ENCODE results near the gene UHRF2. TPM values are rescaled to one million over a fixed set of nuclear protein-coding genes. Genes with fewer than 3 reads are reported as not detected.

Gene UHRF2
- total and polyA plus RNA-seq, 9 donors = 27.2 to 63.3 (median 46.3) TPM

DNA sequence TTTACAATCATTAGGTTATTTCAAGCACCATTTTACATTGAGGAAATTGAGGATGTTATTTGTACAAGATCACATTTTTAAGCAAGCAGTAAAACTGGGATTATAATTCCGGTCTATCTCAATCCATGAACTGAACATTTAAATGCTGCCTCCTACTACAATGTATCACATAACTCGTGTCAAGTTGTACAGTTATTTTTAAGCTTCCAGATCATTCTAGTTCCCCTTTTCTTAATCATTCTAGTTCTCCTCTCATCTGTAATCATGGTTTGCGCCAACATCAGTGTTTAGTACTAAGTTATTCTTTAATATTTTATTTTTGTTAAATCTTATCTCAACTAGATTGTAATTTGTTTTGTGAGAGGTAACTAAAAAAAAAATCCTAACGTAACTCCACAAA, 2.4 kb upstream of the UHRF2 start:
- DNase-seq = no peak
- 90 to 93% (median 91%) methylated on average over 4 of the region's 4 CpGs for WGBS, 3 donors
- no peaks in the 10 kb centered on the region for H3K9me3 ChIP-seq
- intact Hi-C loops (cut with DNase I) = loop anchor here (5.0 to 10.0 kb wide), 4 partner anchors 264 to 403 kb away; partner anchors contain the start of gene KDM4C (in 1 of the 4)
- no peak for TF ChIP-seq EP300 (IDR thresholded peaks at IDR 0.05)
- no peak for TF ChIP-seq POLR2A (IDR thresholded peaks at IDR 0.05)
- no peak for TF ChIP-seq CTCF (IDR thresholded peaks at IDR 0.05)
- no peak overlapping the region for H3K4me3 ChIP-seq
- H3K36me3 ChIP-seq = no peaks in the 10 kb centered on the region
- peaks cover 4% of the 10 kb centered on the region for H3K4me1 ChIP-seq (ENCODE audit: insufficient read depth)
- H3K27me3 ChIP-seq = no peaks in the 10 kb centered on the region
- H3K27ac ChIP-seq = no peak overlapping the region

DNA sequence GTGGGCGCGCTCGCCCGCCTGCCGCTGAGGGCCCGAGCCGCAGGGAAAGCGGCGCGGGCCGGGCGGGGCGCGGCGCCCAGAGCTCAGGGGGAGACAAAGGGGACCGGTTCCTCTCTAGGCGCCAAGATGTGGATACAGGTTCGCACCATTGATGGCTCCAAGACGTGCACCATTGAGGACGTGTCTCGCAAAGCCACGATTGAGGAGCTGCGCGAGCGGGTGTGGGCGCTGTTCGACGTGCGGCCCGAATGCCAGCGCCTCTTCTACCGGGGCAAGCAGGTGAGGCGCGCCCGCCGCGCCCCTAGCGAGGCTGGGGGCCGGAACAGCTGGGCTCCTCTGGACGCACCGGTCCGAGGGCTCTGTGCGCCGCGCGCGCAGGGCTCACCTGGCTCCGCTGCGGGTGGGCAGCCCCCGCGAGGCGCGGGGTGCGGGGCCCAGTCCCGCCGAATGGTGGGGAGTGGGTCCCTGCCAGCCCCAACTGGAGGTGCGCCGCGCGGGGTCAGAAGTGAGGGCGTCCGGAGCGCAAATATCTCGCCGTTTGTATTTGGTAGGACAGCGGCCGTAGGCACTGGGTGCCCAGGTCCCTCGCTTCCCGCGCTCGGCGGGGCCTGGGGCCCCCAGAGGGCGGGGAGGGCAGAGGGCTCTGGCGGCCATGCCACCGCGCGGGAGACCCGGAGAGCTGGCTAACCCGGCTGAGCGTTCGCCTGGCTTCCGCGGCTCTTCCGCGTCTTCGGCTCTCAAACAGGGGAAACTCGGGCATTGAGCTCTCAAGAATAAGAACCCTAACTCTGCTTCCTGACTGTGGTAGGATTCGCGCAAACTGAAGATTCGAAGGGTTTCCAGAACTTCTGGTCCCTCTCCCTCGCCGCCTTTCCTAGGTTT, 607 bp downstream of the UHRF2 start:
- Histone ChIP-seq H3K27ac (peak overlapping the region; percentile 69 to 97), H3K4me3 (peak overlapping the region; percentile 82), H3K36me3 (no peaks in the 10 kb centered on the region), H3K4me1 (ENCODE audit: insufficient read depth) (peaks cover 9% of the 10 kb centered on the region), H3K9me3 (no peaks in the 10 kb centered on the region), H3K27me3 (no peaks in the 10 kb centered on the region)
- intact Hi-C loops (cut with DNase I) = loop anchor here (2.0 to 10.0 kb wide), 5 partner anchors 261 to 406 kb away; partner anchors contain the start of gene KDM4C (in 1 of the 4)
- 0 to 1% (median 0%) methylated on average over 77 to 92 of the region's 92 CpGs for WGBS, 3 donors
- DNase-seq = no peak
- TF ChIP-seq POLR2A (IDR thresholded peaks at IDR 0.05) (no peak), EP300 (IDR thresholded peaks at IDR 0.05) (no peak), CTCF (IDR thresholded peaks at IDR 0.05) (no peak)

DNA sequence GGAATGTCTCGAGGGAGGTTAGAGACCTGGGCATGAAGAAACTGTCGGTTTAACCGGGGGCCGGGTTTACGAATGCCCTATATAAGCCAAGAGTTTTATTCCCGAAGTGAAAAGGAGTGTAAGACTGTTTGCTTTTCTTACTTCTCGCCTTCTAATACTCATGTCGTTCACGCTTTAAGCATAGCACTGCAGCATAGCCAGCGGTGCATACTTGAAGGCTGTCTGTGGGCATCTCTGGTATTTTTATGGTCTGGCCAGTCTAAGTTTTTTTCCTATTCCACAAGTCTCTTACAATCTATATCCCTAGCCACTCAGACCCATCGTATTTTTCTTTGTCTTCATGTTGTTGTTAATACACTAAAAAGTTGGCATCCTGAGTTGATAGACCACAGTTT, 1.2 kb downstream of the UHRF2 start:
- peak overlapping the region; percentile 69 to 97 for H3K27ac ChIP-seq
- peaks cover 9% of the 10 kb centered on the region for H3K4me1 ChIP-seq (ENCODE audit: insufficient read depth)
- H3K27me3 ChIP-seq = no peaks in the 10 kb centered on the region
- TF ChIP-seq CTCF (IDR thresholded peaks at IDR 0.05) = no peak
- no peak for TF ChIP-seq EP300 (IDR thresholded peaks at IDR 0.05)
- TF ChIP-seq POLR2A (IDR thresholded peaks at IDR 0.05) = no peak
- H3K9me3 ChIP-seq = no peaks in the 10 kb centered on the region
- 1% methylated on average over 11 of the region's 11 CpGs for WGBS, 3 donors
- intact Hi-C loops (cut with DNase I) = loop anchor here (5.0 to 10.0 kb wide), 4 partner anchors 261 to 407 kb away; partner anchors contain the start of gene KDM4C (in 1 of the 4)
- no peak for DNase-seq
- peak overlapping the region; percentile 82 for H3K4me3 ChIP-seq
- H3K36me3 ChIP-seq = no peaks in the 10 kb centered on the region

DNA sequence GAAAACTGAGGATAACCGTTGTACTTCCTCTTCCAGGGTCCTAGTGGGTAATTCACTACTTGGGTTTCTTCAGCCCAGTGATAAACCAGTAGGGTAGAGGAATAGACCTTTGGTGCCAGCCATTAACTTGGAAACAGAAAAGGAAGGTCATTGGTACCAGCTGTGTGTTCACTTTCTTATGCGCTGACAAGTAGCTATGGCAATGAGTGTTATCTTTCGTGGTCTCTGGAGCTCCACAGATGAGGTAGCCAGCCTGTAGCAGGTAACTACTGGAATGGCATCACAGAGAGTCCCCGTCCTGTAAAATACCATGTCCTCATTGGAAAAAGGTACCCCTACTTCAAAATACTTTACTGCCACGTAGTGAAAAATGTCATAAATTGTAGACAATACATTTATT, 2.3 kb downstream of the UHRF2 start:
- no peaks in the 10 kb centered on the region for H3K27me3 ChIP-seq
- 71 to 72% (median 71%) methylated on average over 5 of the region's 5 CpGs for WGBS, 3 donors
- no peak overlapping the region for H3K27ac ChIP-seq
- intact Hi-C loops (cut with DNase I) = loop anchor here in 2 of 4 donors (10.0 kb wide), 2 partner anchors 260 to 270 kb away; no protein-coding TSS in a partner anchor
- no peaks in the 10 kb centered on the region for H3K9me3 ChIP-seq
- no peaks in the 10 kb centered on the region for H3K36me3 ChIP-seq
- DNase-seq = no peak
- H3K4me1 ChIP-seq (ENCODE audit: insufficient read depth) = peaks cover 9% of the 10 kb centered on the region
- H3K4me3 ChIP-seq = no peak overlapping the region
- TF ChIP-seq EP300 (IDR thresholded peaks at IDR 0.05) (no peak), POLR2A (IDR thresholded peaks at IDR 0.05) (no peak), CTCF (IDR thresholded peaks at IDR 0.05) (no peak)

Measured in ovary (tissue), 9 donors.